Kidney capillary endothelial cell (primary cell): ENCODE data around the gene SIM2.

Experiments
- DNase-seq: peaks from one replicate; pipeline ENCODE4 v3.0.0-alpha.2; 2018; ENCODE audit warnings: low spot score

The SIM2 gene

DNA sequence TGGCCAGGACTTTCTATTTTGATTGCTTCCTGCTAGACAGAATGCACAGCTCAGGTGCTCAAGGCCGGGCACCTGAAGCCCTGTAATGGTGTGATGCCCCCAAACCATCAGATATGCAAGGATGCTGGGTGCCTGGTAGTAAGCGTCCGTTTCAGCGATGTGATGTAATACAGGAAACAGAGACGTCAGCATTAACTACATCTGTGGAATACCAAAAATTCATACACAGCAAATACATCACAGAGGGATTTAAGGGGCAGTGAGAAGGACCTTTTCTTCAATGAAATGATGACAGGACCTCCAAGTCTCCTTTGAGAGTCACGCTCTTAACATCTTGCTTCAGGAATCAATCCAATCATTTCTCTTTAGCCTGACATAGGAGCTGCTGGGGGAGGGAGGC lies 64.4 kb downstream of the SIM2 start:
- no peak for DNase-seq

DNA sequence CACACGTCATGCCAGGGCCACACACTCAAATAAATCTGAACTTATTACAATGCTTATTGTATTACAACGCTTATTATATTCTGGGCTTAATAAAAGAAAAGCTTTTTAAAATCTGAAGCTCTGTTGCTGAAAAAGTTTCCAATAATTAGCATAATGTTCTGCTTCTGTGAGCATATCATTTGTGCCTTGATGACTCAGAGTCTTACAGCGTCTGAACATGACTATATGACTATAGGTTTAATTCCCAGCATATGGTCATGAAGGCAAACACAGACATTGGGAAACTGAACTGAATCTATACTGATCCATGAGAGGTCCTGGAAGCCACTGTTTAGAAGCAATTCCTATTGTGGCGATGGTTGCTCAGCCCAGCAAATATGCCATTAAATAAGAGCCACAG lies 66.3 kb downstream of the SIM2 start:
- DNase-seq, result no peak

DNA sequence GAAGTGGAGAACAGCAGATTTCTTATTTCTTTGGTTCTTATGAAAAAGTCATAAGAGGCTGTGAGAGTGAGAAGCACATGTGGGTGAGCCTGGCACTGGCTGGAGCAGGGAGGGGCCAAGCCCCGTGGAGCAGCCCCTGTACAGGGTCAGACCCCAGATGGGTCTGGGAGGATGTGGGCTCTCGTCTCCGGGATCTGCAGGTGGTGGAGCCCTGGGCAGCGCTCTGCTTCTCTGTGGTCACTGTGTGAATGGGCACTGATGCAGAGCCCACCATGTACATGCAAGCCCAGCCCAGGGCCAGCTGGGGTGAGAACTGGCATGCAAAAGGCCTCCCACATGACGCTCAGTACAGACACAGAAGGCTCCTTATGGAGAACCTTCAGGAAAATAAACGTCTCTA lies 67.6 kb downstream of the SIM2 start:
- no peak for DNase-seq

GRCh38 chr21:36767096-36767495 lies 68.2 kb downstream of the SIM2 start:
- DNase-seq, result no peak

- no peak for DNase-seq
Observed at GRCh38 chr21:36768496-36768895, 69.6 kb downstream of the SIM2 start.

DNA sequence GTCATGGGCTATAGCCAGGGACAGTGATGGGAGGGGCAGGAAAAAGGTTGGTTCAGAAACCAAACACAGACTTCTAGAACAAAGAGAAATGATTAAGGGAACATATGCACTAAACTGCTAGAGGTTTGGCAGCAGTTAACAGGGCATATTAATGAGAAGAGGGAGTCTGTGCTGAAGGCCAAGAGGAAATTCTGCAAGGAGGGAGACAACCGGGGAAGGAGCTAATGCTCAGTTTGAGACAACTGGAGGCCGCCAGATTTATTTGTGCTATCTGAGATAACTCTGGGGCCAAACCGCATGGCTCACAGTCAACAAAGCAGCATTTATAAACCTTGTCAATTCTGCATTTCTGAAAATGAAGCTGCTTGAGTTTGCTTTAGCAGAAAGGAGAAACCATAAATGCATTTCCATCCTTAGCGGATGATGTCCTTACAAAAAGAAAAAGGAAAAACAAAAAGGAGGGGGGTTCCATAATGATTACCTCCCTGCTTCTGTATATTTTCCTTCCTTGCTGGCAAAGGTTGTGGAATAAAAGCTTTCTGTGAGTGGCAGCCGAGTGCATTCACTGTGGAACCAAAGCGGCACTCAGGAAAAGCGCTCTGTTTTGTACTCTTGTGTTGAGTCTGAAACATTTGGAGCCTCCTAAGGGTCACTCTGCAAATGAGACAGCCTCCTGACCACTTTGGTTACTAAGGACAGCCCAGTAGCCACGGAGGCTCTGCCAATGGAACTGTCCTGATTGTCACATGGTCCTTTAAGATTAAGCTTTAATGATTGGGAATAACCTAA lies 70.3 kb downstream of the SIM2 start:
- no peak for DNase-seq

DNA sequence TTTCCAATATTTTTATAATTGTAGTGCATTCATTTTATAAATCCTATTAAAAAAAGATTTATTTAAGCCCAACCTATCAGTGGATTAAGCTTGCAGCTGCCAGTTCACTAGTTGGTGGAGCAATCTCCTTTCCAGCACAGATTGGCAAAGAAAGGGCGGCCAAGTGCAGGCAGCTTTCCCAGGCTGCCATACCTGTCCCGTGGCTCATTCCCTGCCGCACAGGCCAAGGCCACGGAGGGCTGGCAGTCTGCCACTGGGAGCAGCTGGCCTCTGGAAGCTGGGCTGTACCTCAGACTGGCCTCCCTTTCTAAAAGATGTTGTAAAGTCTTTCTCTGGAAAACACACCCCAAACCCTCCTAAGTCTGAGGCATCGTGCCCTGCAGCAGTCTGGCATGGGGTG lies 74.2 kb downstream of the SIM2 start:
- no peak for DNase-seq

- no peak for DNase-seq
Observed at GRCh38 chr21:36773995-36774394, 75.1 kb downstream of the SIM2 start.

GRCh38 chr21:36776981-36777617 lies 78.2 kb downstream of the SIM2 start:
- no peak for DNase-seq

DNA sequence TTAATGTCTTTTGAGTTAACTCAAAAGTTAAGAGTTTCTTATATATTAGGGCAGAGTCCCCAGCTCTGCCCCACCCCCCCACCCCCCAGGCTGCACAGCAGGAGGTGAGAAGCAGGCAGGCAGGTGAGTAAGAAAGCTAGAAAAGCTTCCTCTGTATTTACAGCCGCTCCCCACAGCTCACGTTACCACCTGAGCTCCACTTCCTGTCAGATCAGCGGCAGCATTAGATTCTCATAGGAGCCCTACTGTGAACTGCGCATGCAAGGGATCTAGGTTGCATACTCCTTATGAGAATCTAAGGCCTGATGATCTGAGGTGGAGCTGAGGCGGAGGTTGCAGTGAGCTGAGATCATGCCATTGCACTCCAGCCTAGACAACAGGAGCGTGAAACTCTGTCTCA lies 81.9 kb downstream of the SIM2 start:
- DNase-seq, result no peak

- DNase-seq, result no peak
Observed at GRCh38 chr21:36783612-36784374, 84.9 kb downstream of the SIM2 start.

- no peak for DNase-seq
Observed at GRCh38 chr21:36784947-36785346, 86.0 kb downstream of the SIM2 start.

- no peak for DNase-seq
Observed at GRCh38 chr21:36785615-36786014, 86.7 kb downstream of the SIM2 start.

DNA sequence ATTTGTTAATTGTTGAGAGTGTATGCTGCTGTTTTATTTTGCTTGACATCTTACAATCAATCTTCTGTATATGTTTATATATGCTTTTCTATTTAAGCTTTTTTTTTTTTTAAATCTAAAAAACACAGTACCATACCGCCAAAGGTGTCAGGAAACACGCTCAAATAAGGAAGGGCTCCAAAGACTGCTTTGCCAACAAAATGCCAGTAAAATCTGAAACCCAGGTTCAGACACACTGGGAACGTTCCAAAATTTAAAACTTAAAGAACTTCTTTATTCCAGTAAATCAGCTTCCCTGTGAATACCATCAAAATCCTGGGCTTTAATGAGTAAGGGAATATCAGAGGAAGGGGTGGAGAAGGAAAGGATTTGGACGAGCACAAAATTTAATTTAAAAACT lies 87.3 kb downstream of the SIM2 start:
- DNase-seq, result no peak

- no peak for DNase-seq
Observed at GRCh38 chr21:36788120-36788638, 89.3 kb downstream of the SIM2 start.

DNA sequence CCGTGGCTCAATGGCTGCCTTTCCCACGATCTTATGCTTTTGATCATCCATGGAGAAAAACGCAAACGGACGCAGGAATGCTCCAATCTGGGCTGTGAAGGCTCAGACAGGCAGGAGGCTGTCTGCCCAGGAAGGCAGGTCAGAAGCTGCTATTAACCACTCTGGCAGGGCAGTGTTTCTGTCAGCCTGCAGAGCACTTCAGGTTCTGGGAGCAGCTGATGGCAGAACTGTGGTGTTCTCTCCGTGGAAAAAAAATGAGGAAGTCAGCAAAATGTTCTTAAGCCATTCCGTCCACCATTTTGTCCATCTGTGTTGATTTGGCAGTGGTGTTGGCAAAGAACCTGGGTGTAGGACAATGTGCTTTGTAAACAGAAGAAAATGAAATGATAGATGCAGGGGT lies 91.7 kb downstream of the SIM2 start:
- no peak for DNase-seq

- DNase-seq, result no peak
Observed at GRCh38 chr21:36791180-36791579, 92.3 kb downstream of the SIM2 start.

DNA sequence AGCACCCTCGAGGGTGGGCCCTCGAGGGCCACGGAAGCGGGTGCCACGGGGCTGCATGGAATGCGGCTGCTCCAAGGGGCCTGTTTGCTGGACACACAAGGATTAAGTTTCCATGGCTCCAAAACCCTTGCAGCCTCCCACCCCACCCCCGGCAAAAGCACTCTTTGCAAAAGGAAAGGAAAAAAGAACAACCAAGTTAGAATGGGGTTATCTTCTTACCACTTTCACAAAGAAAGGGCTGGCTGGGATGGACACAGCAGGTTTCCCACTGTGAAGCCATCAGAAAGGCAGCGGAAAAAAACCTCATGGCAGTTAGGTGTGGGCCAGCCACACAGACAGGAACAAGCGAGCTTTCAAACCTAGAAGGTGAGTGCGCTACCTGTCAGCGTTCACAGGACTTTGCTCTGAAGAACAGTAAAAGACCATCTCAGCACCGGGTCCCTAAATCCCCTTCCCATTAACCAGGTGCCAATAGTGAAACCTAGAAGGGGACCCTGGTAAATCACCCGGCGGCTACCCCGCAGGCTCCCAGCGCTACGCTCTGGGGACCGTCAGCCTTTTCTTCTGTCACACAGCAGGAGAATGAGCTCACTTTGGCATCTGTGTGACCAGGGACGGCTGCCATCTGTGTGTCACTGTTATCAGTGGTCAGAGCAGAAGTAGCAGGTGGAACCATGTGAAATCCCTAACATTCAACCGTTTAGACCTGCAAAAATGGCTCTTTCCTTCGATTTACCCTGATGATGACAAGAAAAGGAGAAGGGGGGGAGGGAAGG lies 93.0 kb downstream of the SIM2 start:
- DNase-seq, result no peak

DNA sequence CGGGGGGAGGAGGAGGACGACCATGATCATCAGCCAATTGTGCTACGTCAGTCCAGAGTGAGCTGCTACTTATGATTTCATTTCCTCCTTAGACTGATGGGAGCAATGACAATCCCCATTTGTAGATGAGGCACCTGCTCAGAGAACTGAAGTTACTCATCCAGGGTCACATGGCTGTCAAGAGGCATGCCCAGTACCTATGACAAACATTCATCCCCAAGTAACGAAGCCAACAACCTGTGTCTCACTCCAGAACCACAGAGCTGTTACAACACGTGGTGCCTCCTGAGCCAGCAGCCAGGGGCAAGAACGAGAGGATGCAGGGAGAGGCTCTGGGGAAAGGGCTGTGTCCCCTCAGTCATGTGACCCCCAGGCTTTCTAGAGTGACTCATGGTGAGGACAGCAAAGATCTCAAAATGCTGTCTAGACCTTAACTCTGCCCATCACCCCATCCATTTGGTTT lies 93.6 kb downstream of the SIM2 start:
- DNase-seq, result peak; percentile 29

- DNase-seq, result no peak
Observed at GRCh38 chr21:36796070-36796469, 97.2 kb downstream of the SIM2 start.

DNA sequence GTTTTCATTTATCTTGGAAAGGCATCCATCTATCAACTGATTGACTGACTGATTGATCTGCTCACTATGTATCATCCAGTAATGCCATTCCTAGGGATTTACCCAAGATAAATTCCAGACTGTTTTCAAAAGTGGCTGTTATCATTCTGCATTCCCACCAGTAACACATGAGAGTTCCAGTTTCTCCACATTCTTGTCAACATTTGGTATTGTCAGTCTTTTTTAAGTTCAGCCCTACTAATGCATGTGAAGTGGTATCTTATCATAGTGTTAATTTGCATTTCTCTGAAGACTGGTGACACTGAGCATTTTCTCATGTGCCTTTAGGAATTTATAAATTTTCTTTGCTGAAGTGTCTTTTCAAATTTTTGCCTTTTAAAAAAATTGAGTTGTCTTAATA lies 99.6 kb downstream of the SIM2 start:
- no peak for DNase-seq
